Measurements from ENCODE around the gene ISOC1.

Gene ISOC1

DNA sequence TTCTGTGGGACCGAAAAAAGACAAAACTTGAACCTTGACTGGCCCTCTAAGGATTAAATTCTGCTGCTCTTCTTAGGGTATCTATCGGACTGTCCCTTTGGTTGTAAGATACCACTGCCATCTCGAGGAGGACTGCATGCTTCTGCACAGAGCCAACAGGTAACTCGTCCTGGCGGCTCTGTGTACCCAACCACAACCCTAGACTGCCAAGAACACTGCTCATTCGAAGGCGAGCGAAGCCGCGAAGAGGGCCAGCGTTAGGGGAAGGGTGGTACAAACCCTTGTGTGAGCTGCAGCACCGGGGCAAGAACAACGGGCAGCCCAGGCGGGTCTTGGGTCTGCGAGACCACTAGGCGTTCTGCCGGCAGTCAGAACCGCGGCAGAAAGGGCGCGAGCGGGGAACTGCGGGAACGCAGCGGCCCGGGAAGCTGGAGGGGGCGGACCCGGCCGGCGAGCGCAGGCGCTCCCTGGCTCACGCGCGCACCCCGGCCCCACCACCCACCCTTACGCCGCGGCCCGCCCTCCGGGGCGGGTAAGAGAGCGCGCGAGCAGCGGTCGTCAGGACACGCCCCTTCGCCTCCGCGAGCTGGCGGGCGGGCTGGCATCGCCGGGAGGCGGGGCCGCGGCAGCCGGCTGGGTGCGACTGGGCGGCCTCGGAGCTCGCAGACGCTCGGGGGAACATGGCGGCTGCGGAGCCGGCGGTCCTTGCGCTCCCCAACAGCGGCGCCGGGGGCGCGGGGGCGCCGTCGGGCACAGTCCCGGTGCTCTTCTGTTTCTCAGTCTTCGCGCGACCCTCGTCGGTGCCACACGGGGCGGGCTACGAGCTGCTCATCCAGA, at the start of gene ISOC1:
Gene ISOC1 (plus strand): TSS at position 663 of the 837 bp plus-strand sequence. CDS start 18 bp downstream, at position 681.
- peak within 1 kb of the TSS; percentile 87 for H3K27ac ChIP-seq (ENCODE audit: low read depth, low read length)
- peak within 1 kb of the TSS; percentile 84 to 96 (median 90) for H3K9ac ChIP-seq (ENCODE audit: low read length in 5 of 5)
- H3K4me1 ChIP-seq (ENCODE audit: control insufficient read depth in 5 of 5, insufficient read depth in 5 of 5, low read length in 5 of 5) = peaks cover 0 to 48% (median 45%) of the 10 kb centered on the region in 5 donors
- H3K36me3 ChIP-seq (ENCODE audit: control insufficient read depth in 5 of 5, insufficient read depth in 5 of 5, low read length in 5 of 5) = no peaks in the 10 kb centered on the region
- H3K4me3 ChIP-seq (ENCODE audit: low read depth in 1 of 5, low read length in 5 of 5) = peak within 1 kb of the TSS; percentile 93 to 100 (median 99)
- H3K27me3 ChIP-seq (ENCODE audit: control insufficient read depth in 5 of 5, insufficient read depth in 4 of 5, low read length in 5 of 5) = no peaks in the 10 kb centered on the region
- no peaks in the 10 kb centered on the region for H3K9me3 ChIP-seq (ENCODE audit: control insufficient read depth in 5 of 5, low read length in 5 of 5)

DNA sequence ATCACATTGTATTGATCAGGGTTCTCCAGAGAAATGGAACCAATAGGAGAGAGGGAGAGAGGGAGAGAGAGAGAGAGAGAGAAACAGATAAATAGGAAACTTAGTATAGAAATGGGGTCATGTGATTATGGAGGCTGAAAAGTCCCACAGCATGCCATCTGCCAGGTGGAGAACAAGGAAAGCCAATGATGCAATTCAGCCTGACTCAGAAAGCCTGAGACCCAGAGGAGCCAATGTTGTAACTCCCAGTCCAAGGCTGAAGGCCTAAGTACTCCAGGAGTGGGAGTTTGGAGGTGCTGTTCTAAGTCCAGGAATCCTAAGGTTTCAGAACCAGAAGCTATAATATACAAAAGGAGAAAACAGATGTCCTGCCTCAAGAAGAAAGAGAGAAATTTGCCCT, 48.4 kb upstream of the ISOC1 start:
- H3K27me3 ChIP-seq (ENCODE audit: control insufficient read depth in 5 of 5, insufficient read depth in 4 of 5, low read length in 5 of 5) = no peaks in the 10 kb centered on the region
- no peaks in the 10 kb centered on the region for H3K36me3 ChIP-seq (ENCODE audit: control insufficient read depth in 5 of 5, insufficient read depth in 5 of 5, low read length in 5 of 5)
- no peak overlapping the region for H3K9ac ChIP-seq (ENCODE audit: low read length in 5 of 5)
- peaks cover 0 to 9% (median 8%) of the 10 kb centered on the region in 5 donors for H3K9me3 ChIP-seq (ENCODE audit: control insufficient read depth in 5 of 5, low read length in 5 of 5)
- H3K4me1 ChIP-seq (ENCODE audit: control insufficient read depth in 5 of 5, insufficient read depth in 5 of 5, low read length in 5 of 5) = peaks cover 0 to 9% (median 2%) of the 10 kb centered on the region in 5 donors
- no peak overlapping the region for H3K27ac ChIP-seq (ENCODE audit: low read depth, low read length)
- no peak overlapping the region for H3K4me3 ChIP-seq (ENCODE audit: low read depth in 1 of 5, low read length in 5 of 5)

DNA sequence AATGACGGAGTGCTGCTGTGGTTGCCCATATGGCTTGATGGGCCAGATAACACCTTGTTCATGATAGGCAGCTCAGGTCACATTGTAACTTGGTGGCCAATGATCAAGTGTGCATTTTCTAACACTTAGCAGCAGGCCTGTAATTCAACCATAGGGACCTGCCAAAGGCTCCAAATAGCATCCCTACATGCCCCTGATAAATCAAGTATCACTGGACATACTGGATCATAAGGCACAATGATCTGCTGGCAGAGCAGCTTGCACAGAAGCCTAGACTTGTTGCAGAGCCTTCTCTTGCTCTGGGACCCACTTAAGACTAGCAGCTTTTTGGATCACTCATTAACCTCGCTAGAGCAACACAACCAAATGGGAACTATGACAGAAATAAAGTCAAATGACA, 46.0 kb upstream of the ISOC1 start:
- Histone ChIP-seq H3K27me3 (ENCODE audit: control insufficient read depth in 5 of 5, insufficient read depth in 4 of 5, low read length in 5 of 5) (no peaks in the 10 kb centered on the region), H3K9me3 (ENCODE audit: control insufficient read depth in 5 of 5, low read length in 5 of 5) (peaks cover 0 to 9% (median 7%) of the 10 kb centered on the region in 5 donors), H3K4me3 (ENCODE audit: low read depth in 1 of 5, low read length in 5 of 5) (no peak overlapping the region)

DNA sequence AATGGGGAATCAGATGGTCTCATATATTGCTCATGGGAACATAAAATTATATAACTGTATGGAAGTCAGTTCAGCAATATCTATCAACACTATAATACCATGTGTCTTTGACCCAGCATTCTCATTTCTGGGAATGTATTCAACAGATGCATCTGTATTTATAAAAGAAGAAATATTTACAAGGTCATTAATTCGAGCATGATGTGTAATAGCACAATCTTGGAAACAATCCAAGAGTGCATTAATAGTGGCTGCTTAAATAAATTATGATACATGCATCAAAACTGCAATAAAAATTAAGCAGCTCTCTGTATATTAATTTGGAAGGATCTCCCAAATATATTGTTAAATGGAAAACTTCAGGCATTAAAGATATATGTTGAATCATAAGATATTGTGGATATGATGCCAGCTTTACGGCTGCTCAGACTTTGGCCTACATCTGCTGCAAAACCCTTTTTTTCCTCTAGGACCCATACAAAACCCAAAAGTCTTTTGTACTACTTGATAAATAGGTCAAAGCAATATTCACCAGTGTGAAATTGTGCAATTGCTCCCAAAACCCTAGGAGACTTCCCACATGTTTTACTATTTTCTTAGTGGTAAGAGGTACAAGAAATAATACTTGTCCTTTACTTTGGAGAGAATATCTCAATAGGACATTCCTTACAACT, 45.3 kb upstream of the ISOC1 start:
- peaks cover 0 to 9% (median 2%) of the 10 kb centered on the region in 5 donors for H3K4me1 ChIP-seq (ENCODE audit: control insufficient read depth in 5 of 5, insufficient read depth in 5 of 5, low read length in 5 of 5)
- peaks cover 0 to 4% (median 2%) of the 10 kb centered on the region in 5 donors for H3K9me3 ChIP-seq (ENCODE audit: control insufficient read depth in 5 of 5, low read length in 5 of 5)
- H3K27ac ChIP-seq (ENCODE audit: low read depth, low read length) = no peak overlapping the region
- H3K4me3 ChIP-seq (ENCODE audit: low read depth in 1 of 5, low read length in 5 of 5) = no peak overlapping the region
- no peaks in the 10 kb centered on the region for H3K27me3 ChIP-seq (ENCODE audit: control insufficient read depth in 5 of 5, insufficient read depth in 4 of 5, low read length in 5 of 5)
- no peaks in the 10 kb centered on the region for H3K36me3 ChIP-seq (ENCODE audit: control insufficient read depth in 5 of 5, insufficient read depth in 5 of 5, low read length in 5 of 5)
- no peak overlapping the region for H3K9ac ChIP-seq (ENCODE audit: low read length in 5 of 5)

More for the DNA sequence above, 46.0 kb upstream of the ISOC1 start:
- H3K9ac ChIP-seq (ENCODE audit: low read length in 5 of 5) = no peak overlapping the region
- H3K27ac ChIP-seq (ENCODE audit: low read depth, low read length) = no peak overlapping the region
- peaks cover 0 to 9% (median 2%) of the 10 kb centered on the region in 5 donors for H3K4me1 ChIP-seq (ENCODE audit: control insufficient read depth in 5 of 5, insufficient read depth in 5 of 5, low read length in 5 of 5)
- H3K36me3 ChIP-seq (ENCODE audit: control insufficient read depth in 5 of 5, insufficient read depth in 5 of 5, low read length in 5 of 5) = no peaks in the 10 kb centered on the region

DNA sequence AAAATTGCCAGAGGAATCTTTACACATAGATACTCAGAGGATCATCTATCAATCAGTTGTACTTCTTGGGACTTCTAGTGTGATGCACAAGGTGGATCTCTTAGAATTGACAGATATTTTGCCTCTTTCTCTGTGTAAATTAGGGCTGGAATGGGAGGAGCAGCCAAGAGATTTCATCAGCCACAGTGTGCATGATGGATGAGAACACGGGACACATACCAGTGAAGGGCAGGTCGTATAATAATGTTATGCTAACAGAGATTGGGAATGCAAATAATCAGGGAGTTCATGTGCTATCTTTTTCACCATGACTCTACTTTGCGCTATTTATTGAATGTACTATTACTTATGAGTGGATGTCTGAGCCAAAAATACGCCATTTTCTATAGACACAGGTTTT, 43.3 kb upstream of the ISOC1 start:
- no peak overlapping the region for H3K4me3 ChIP-seq (ENCODE audit: low read depth in 1 of 5, low read length in 5 of 5)
- H3K9ac ChIP-seq (ENCODE audit: low read length in 5 of 5) = no peak overlapping the region
- H3K4me1 ChIP-seq (ENCODE audit: control insufficient read depth in 5 of 5, insufficient read depth in 5 of 5, low read length in 5 of 5) = peaks cover 0 to 9% (median 2%) of the 10 kb centered on the region in 5 donors
- no peak overlapping the region for H3K27ac ChIP-seq (ENCODE audit: low read depth, low read length)
- no peaks in the 10 kb centered on the region for H3K27me3 ChIP-seq (ENCODE audit: control insufficient read depth in 5 of 5, insufficient read depth in 4 of 5, low read length in 5 of 5)
- H3K9me3 ChIP-seq (ENCODE audit: control insufficient read depth in 5 of 5, low read length in 5 of 5) = peaks cover 0 to 3% (median 0%) of the 10 kb centered on the region in 5 donors
- H3K36me3 ChIP-seq (ENCODE audit: control insufficient read depth in 5 of 5, insufficient read depth in 5 of 5, low read length in 5 of 5) = no peaks in the 10 kb centered on the region

DNA sequence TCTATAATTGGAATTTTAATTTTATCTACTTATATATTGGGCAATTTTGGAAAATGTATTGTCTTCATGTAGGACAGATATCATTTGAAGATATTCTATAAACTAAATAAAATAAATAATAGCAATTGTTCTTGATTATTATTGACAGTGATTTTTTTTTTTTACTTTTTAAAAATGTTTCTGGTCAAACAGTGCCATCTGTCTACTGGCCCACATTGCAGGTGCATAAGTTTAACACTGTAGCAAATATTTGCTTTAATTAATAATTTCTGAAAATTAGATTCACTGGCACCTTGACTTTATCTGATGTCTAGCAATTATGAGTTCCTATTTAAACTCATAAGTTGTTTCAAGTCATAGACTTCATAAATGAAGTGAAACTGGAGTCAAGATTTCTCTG, 41.1 kb upstream of the ISOC1 start:
- H3K36me3 ChIP-seq (ENCODE audit: control insufficient read depth in 5 of 5, insufficient read depth in 5 of 5, low read length in 5 of 5) = no peaks in the 10 kb centered on the region
- H3K27ac ChIP-seq (ENCODE audit: low read depth, low read length) = no peak overlapping the region
- no peak overlapping the region for H3K9ac ChIP-seq (ENCODE audit: low read length in 5 of 5)
- no peak overlapping the region for H3K4me3 ChIP-seq (ENCODE audit: low read depth in 1 of 5, low read length in 5 of 5)
- no peaks in the 10 kb centered on the region for H3K27me3 ChIP-seq (ENCODE audit: control insufficient read depth in 5 of 5, insufficient read depth in 4 of 5, low read length in 5 of 5)
- peaks cover 0 to 9% (median 2%) of the 10 kb centered on the region in 5 donors for H3K4me1 ChIP-seq (ENCODE audit: control insufficient read depth in 5 of 5, insufficient read depth in 5 of 5, low read length in 5 of 5)
- H3K9me3 ChIP-seq (ENCODE audit: control insufficient read depth in 5 of 5, low read length in 5 of 5) = peaks cover 0 to 9% (median 3%) of the 10 kb centered on the region in 5 donors

DNA sequence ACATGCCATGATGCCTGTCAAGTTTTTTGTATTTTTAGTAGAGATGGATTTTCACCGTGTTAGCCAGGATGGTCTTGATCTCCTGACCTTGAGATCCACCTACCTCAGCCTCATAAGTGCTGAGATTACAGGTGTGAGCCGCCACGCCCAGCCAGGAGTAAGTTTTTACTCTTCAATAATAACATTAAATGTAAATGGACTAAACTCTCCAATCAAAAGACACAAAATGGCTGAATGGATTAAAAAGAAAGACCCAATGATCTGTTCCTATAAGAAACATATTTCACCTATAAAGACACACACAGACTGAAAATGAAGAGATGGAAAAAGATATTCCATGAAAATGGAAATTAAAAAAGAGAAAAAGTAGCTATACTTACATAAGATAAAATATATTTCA, 37.2 kb upstream of the ISOC1 start:
- peaks cover 0 to 9% (median 3%) of the 10 kb centered on the region in 5 donors for H3K9me3 ChIP-seq (ENCODE audit: control insufficient read depth in 5 of 5, low read length in 5 of 5)
- H3K27me3 ChIP-seq (ENCODE audit: control insufficient read depth in 5 of 5, insufficient read depth in 4 of 5, low read length in 5 of 5) = no peaks in the 10 kb centered on the region

DNA sequence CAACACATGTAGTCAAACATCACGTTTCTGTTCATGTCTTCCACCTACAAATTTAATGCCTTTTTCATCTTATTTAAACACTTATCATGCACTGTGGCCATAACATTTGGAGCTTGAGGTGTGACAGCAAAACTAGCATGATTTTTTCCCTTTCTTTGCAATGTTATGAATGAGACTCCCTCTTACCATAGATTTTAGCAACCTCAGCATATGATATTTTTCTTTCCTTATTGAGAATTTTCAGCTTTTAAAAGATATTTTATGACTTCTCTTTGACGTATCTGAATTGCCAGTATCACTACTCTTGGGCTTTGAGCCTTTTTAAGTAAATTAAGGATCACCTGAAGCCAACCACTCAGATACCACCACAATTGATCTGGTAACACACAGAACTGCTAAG, 32.7 kb upstream of the ISOC1 start:
- Histone ChIP-seq H3K36me3 (ENCODE audit: control insufficient read depth in 5 of 5, insufficient read depth in 5 of 5, low read length in 5 of 5) (no peaks in the 10 kb centered on the region), H3K4me1 (ENCODE audit: control insufficient read depth in 5 of 5, insufficient read depth in 5 of 5, low read length in 5 of 5) (peaks cover 0 to 14% (median 7%) of the 10 kb centered on the region in 5 donors), H3K27me3 (ENCODE audit: control insufficient read depth in 5 of 5, insufficient read depth in 4 of 5, low read length in 5 of 5) (no peaks in the 10 kb centered on the region), H3K4me3 (ENCODE audit: low read depth in 1 of 5, low read length in 5 of 5) (no peak overlapping the region), H3K9me3 (ENCODE audit: control insufficient read depth in 5 of 5, low read length in 5 of 5) (peaks cover 0 to 3% (median 2%) of the 10 kb centered on the region in 5 donors), H3K9ac (ENCODE audit: low read length in 5 of 5) (no peak overlapping the region), H3K27ac (ENCODE audit: low read depth, low read length) (no peak overlapping the region)

More for the DNA sequence above, 37.2 kb upstream of the ISOC1 start:
- no peaks in the 10 kb centered on the region for H3K36me3 ChIP-seq (ENCODE audit: control insufficient read depth in 5 of 5, insufficient read depth in 5 of 5, low read length in 5 of 5)
- no peaks in the 10 kb centered on the region for H3K4me1 ChIP-seq (ENCODE audit: control insufficient read depth in 5 of 5, insufficient read depth in 5 of 5, low read length in 5 of 5)
- no peak overlapping the region for H3K27ac ChIP-seq (ENCODE audit: low read depth, low read length)
- peak overlapping the region in 1 of 5 donors; percentile 29 for H3K4me3 ChIP-seq (ENCODE audit: low read depth in 1 of 5, low read length in 5 of 5)
- no peak overlapping the region for H3K9ac ChIP-seq (ENCODE audit: low read length in 5 of 5)

DNA sequence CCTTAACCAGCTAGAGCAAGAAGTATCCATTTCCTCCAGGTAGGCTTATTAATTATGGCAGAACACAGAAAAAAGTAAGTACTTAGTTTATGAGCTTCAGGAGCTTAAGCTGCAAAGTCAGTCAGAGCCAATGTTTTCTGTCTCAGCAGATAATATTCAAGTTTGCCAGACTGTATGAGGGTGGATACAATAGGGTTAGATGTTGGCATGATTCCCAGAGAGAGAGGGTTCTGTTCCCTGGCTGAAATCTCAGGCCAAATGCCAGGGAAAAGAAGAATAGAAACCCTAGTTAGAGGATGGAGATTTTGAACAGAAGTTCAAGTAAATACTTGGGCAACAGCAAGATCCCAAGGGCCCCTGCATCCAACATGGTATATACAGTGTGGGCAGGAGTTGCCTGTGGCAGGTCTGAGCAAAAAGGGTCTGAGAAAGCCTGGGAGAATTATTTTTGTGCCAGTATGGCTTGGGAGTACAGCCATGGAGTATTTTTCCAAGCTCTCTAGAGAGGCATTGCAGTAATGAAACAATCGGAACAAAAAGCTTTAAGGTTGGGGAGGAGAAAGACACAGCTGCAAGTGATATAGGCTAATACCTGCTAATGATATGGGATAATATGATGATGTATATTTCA, 31.0 kb upstream of the ISOC1 start:
- no peaks in the 10 kb centered on the region for H3K36me3 ChIP-seq (ENCODE audit: control insufficient read depth in 5 of 5, insufficient read depth in 5 of 5, low read length in 5 of 5)
- no peaks in the 10 kb centered on the region for H3K27me3 ChIP-seq (ENCODE audit: control insufficient read depth in 5 of 5, insufficient read depth in 4 of 5, low read length in 5 of 5)
- no peak overlapping the region for H3K27ac ChIP-seq (ENCODE audit: low read depth, low read length)
- H3K9ac ChIP-seq (ENCODE audit: low read length in 5 of 5) = no peak overlapping the region
- no peak overlapping the region for H3K4me3 ChIP-seq (ENCODE audit: low read depth in 1 of 5, low read length in 5 of 5)
- H3K4me1 ChIP-seq (ENCODE audit: control insufficient read depth in 5 of 5, insufficient read depth in 5 of 5, low read length in 5 of 5) = peaks cover 0 to 14% (median 7%) of the 10 kb centered on the region in 5 donors
- no peaks in the 10 kb centered on the region for H3K9me3 ChIP-seq (ENCODE audit: control insufficient read depth in 5 of 5, low read length in 5 of 5)

All from subcutaneous abdominal adipose tissue (tissue), 5 donors.